Ovary (tissue), 3 donors: ENCODE data around the gene TMPRSS11E.
"Not testable (repeated sequence)": the region's sequence is repeated elsewhere in the genome, so short reads cannot be mapped to it uniquely, and the experiment has no call there.

Experiments used
- CTCF ChIP-seq, 3 donors: fragments of 450-650 bp in 2 of 3; fragments of 200-600 bp in 1 of 3; IDR thresholded peaks; one replicate each; pipeline versions ENCODE4 v1.5.1 to v1.8.0; 2016 to 2022; ENCODE audit warnings: antibody characterized with exemption in 3 of 3, mild to moderate bottlenecking in 1 of 3
- EP300 ChIP-seq: sonication (generic); formaldehyde crosslinking; IDR thresholded peaks from one replicate; pipeline ENCODE4 v1.6.1; 2017; ENCODE audit warnings: antibody characterized with exemption
- POLR2A ChIP-seq: fragments of 450-650 bp; IDR thresholded peaks from one replicate; pipeline ENCODE4 v1.6.1; 2017; ENCODE audit warnings: antibody characterized with exemption, mild to moderate bottlenecking, moderate library complexity
- donor health status: DM: no; HTN: no; CAD: no.

- TF ChIP-seq CTCF (IDR thresholded peaks at IDR 0.05); POLR2A; EP300: not testable (repeated sequence)
Measured at GRCh38 chr4:68407015-68407867, 40.0 kb upstream of the TMPRSS11E start.
